WERI-Rb-1 (cell line): ENCODE results near the gene LPP.

ENCODE experiments used
- DNase-seq: peaks from one replicate; pipeline ENCODE4 v3.0.0-alpha.2; 2020
- H3K27ac ChIP-seq: fragments of 250-450 bp; sonication (Bioruptor Pico); 2 replicates; pipeline ENCODE4 v1.5.1; 2020; ENCODE audit warnings: mild to moderate bottlenecking, moderate library complexity
- H3K27me3 ChIP-seq: fragments of 250-450 bp; sonication (Bioruptor Pico); 2 replicates; pipeline ENCODE4 v1.5.1; 2021; ENCODE audit warnings: mild to moderate bottlenecking, low read depth, moderate library complexity; ENCODE audit not compliant: insufficient read depth, severe bottlenecking
- H3K36me3 ChIP-seq: fragments of 250-450 bp; sonication (Bioruptor Pico); 2 replicates; pipeline ENCODE4 v1.5.1; 2020; ENCODE audit warnings: mild to moderate bottlenecking, moderate library complexity
- H3K4me3 ChIP-seq: 2 replicates; pipeline ENCODE4 v1.5.1; 2011; ENCODE audit warnings: low read depth, mild to moderate bottlenecking, control low read depth, low read length
- H3K9me3 ChIP-seq: fragments of 250-450 bp; sonication (Bioruptor Pico); 2 replicates; pipeline ENCODE4 v1.5.1; 2021; ENCODE audit warnings: mild to moderate bottlenecking, moderate library complexity; ENCODE audit not compliant: severe bottlenecking
- TF ChIP-seq, protein P1 (sequence below): IDR thresholded peaks from 2 replicates; pipeline ENCODE4 v1.5.1; 2011; ENCODE audit warnings: low read depth, mild to moderate bottlenecking, control low read depth, inconsistent platforms, low read length

The LPP gene

DNA sequence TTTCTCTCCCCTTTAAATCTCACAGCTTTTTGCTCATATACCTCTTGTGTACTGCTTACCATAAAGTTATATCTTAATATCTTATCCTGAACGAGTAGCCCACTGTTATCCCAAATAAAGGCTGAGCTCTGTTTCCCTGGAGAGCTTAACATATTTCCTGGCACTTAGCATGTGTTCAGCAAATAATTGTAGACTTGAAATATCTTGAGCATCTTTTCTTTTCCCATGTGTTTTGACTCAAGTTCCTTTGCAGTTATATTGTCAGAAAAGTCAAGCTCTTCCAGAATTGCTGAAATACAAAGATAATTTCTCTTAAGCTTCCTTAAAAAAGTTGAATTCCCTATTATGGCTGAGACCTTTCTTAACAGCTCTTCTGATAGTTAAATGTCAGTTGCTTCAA, 150.5 kb downstream of the LPP start:
- TF ChIP-seq, protein P1, sequence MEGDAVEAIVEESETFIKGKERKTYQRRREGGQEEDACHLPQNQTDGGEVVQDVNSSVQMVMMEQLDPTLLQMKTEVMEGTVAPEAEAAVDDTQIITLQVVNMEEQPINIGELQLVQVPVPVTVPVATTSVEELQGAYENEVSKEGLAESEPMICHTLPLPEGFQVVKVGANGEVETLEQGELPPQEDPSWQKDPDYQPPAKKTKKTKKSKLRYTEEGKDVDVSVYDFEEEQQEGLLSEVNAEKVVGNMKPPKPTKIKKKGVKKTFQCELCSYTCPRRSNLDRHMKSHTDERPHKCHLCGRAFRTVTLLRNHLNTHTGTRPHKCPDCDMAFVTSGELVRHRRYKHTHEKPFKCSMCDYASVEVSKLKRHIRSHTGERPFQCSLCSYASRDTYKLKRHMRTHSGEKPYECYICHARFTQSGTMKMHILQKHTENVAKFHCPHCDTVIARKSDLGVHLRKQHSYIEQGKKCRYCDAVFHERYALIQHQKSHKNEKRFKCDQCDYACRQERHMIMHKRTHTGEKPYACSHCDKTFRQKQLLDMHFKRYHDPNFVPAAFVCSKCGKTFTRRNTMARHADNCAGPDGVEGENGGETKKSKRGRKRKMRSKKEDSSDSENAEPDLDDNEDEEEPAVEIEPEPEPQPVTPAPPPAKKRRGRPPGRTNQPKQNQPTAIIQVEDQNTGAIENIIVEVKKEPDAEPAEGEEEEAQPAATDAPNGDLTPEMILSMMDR: no peak
- Histone ChIP-seq H3K27ac (no peak overlapping the region), H3K9me3 (no peaks in the 10 kb centered on the region), H3K4me3 (no peak overlapping the region), H3K27me3 (no peaks in the 10 kb centered on the region), H3K36me3 (no peaks in the 10 kb centered on the region)
- no peak for DNase-seq

DNA sequence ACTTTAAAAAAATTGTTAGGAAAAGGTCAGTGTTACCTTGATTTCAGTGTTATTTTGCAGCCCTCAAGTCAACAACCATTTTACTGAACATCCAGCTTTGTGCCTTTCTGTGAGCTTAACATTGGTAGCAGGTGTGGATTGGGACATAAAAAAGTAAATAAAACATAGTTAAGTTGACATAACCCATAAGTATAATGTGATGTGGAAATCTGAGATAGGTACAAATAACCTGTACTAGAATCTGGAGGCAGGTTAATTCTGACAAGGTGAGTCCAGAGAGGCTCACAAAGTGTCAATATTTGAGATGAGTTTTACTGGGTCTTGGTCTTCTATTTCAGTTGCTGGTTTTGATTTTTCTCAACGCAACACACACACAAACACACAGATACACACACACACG, 151.3 kb downstream of the LPP start:
- Histone ChIP-seq H3K27ac (no peak overlapping the region), H3K9me3 (no peaks in the 10 kb centered on the region), H3K36me3 (no peaks in the 10 kb centered on the region), H3K27me3 (no peaks in the 10 kb centered on the region), H3K4me3 (no peak overlapping the region)
- TF ChIP-seq, protein P1: no peak
- DNase-seq: no peak

DNA sequence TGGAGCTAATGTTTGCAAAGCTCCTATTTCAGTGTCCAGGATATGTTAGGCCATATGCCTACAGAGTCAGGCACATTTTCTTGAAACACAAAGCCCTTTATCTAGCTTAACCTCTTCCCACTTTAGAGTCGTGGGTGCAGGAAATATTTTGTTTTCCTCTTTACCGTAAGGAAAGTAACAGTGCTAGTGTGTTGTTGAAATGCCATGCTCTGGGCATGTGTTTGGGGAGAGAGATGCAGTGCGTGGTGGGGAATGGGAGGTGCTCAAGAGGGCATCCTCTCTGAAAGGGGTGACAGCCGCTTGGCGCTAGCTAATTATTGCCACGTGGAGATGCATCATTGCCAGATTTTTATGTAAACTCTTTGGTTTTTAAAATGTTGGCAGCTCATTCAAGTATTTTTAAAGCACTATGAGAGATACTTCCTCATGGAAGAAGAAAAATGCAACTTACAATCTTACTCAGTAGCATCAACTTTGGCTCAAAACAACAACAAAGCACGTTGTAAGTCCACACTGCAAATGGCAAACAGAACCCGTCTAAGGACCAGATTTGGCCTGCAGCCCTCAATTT, 152.6 kb downstream of the LPP start:
- TF ChIP-seq, protein P1: no peak
- DNase-seq: no peak
- no peak overlapping the region for H3K4me3 ChIP-seq
- no peaks in the 10 kb centered on the region for H3K36me3 ChIP-seq
- no peaks in the 10 kb centered on the region for H3K27me3 ChIP-seq
- H3K9me3 ChIP-seq: no peaks in the 10 kb centered on the region
- H3K27ac ChIP-seq: no peak overlapping the region

DNA sequence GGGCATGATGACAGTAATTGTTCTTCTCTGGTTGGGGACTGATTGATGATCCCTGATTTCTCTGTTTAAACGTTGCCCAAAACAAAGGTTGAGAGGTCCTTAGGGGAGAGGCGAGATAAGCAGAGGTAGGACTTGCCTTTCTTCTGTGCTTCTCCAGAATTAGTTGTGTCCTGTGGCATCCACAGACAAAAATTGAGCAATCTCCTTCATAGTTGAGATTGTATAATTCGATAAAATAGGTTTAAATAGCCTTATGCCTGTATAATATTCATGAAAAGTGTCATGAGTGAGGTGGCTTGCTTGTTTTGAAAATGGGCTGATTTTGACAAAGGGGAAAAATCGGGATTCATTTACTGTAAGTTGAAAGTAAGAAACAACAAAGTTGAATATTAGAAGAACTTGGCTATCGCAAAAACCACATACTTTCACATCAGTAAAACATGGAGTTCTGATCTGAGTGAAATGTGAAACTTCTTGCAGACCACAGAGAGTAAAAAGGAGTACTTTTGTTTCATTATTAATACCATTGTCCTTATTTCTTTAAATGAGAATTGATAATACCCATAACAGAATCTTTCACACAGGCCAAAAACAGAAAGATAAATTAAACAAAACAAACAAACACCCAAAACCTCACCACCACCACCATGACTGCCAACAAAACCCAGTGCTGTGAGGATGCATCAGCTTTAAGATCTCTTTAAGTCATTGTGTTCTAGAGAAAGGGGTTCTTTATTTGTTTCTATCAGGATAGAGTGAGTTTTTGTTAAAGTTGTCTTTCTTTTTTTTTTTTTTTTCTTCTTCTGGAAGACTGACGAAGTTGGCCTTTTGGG, 155.7 kb downstream of the LPP start:
- no peaks in the 10 kb centered on the region for H3K9me3 ChIP-seq
- no peak overlapping the region for H3K27ac ChIP-seq
- TF ChIP-seq, protein P1: no peak
- no peaks in the 10 kb centered on the region for H3K27me3 ChIP-seq
- no peak overlapping the region for H3K4me3 ChIP-seq
- no peak for DNase-seq
- no peaks in the 10 kb centered on the region for H3K36me3 ChIP-seq

DNA sequence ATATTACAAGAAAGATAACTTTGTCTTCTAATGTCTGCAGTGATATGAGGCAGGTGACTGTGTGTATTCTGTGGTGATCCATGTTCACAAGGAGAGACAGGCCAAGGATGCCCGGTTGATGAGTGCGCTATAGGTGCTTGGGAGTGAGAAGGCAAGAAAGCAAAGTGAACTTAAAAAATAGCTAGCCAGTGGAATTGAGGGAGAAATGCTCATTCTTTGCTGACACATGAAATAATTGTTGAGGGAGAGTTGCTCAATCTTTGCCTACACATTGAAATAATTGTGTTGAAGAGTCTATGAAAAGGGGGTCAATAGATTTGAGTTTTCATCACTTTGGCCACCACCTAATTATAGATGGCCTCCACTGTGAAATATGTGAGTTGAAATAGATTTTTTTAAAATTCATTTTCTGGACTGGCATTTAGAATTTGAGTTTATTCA, 156.3 kb downstream of the LPP start:
- H3K27me3 ChIP-seq: no peaks in the 10 kb centered on the region
- TF ChIP-seq, protein P1: no peak
- H3K4me3 ChIP-seq: no peak overlapping the region
- no peak overlapping the region for H3K27ac ChIP-seq
- H3K36me3 ChIP-seq: no peaks in the 10 kb centered on the region
- no peak for DNase-seq
- no peaks in the 10 kb centered on the region for H3K9me3 ChIP-seq
